SJSA1 (cell line): ENCODE data around the gene RAB41. TPM values are rescaled to one million over a fixed set of nuclear protein-coding genes. Genes with fewer than 3 reads are reported as not detected.
"Not testable (repeated sequence)": the region's sequence is repeated elsewhere in the genome, so short reads cannot be mapped to it uniquely, and the experiment has no call there.

Experiments used
- DNase-seq, 2 experiments: peaks; one replicate each; pipeline ENCODE4 v3.0.0-alpha.2; 2015 to 2020; ENCODE audit warnings: low spot score in 2 of 2, low read depth in 1 of 2
- H3K27ac ChIP-seq: fragments of 250-450 bp; sonication (Bioruptor Pico); 2 replicates; pipeline ENCODE4 v1.5.1; 2020; ENCODE audit warnings: mild to moderate bottlenecking, moderate library complexity
- H3K27me3 ChIP-seq: fragments of 250-450 bp; sonication (Bioruptor Pico); replicated peaks from 2 replicates; pipeline ENCODE4 v1.5.1; 2020; ENCODE audit warnings: mild to moderate bottlenecking, moderate library complexity
- H3K36me3 ChIP-seq: fragments of 250-450 bp; sonication (Bioruptor Pico); 2 replicates; pipeline ENCODE4 v1.5.1; 2020; ENCODE audit warnings: mild to moderate bottlenecking
- H3K4me1 ChIP-seq: fragments of 250-450 bp; sonication (Bioruptor Pico); replicated peaks from 2 replicates; pipeline ENCODE4 v1.6.1; 2021; ENCODE audit warnings: mild to moderate bottlenecking
- H3K4me3 ChIP-seq: fragments of 250-450 bp; sonication (Bioruptor Pico); 2 replicates; pipeline ENCODE4 v1.5.1; 2020; ENCODE audit warnings: mild to moderate bottlenecking
- H3K9me3 ChIP-seq: fragments of 250-450 bp; sonication (Bioruptor Pico); replicated peaks from 2 replicates; pipeline ENCODE4 v1.5.1; 2020; ENCODE audit warnings: mild to moderate bottlenecking
- total RNA-seq: library from RNA; depleted of rRNA; stranded (reverse); fragments of >200 nt; shearing (Covaris generic); gene quantifications from 2 replicates; pipeline ENCODE4 v1.2.3, GENCODE V29; 2014; rRNA removed

RAB41 gene
- total RNA-seq, 1 experiment from 2014 or later: not detected

GRCh38 chrX:70323628-70324027 is 41.7 kb downstream of the RAB41 start:
- not testable (repeated sequence) for DNase-seq, H3K27ac ChIP-seq, H3K4me1 ChIP-seq, H3K4me3 ChIP-seq, H3K27me3 ChIP-seq, H3K9me3 ChIP-seq
- peaks cover 15% of the 10 kb centered on the region for H3K36me3 ChIP-seq

- no peak overlapping the region for H3K4me3 ChIP-seq
- H3K9me3 ChIP-seq: no peaks in the 10 kb centered on the region
- H3K36me3 ChIP-seq: peaks cover 21% of the 10 kb centered on the region
- no peaks in the 10 kb centered on the region for H3K27me3 ChIP-seq
- no peak for DNase-seq
- no peaks in the 10 kb centered on the region for H3K4me1 ChIP-seq
- H3K27ac ChIP-seq: no peak overlapping the region
Measured at GRCh38 chrX:70324326-70324725, 42.4 kb downstream of the RAB41 start.

DNA sequence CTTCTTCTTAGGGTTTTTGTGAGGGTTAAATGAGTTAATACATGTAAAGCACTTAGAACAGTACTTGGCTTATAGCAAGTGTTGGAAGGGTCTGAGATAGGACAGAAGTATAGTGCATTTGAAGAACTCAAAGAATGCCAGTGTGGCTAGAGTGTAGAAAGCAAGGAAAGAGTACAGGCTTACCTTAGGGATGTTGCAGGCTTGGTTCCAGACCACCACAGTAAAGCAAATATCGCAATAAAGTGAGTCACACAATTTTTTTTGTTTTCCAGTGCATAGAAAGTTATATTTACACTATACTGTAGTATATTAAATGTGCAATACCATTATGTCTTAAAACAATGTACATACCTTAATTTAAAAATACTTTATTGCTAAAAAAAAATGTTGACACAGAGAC is 49.2 kb downstream of the RAB41 start:
- no peak overlapping the region for H3K4me3 ChIP-seq
- H3K27ac ChIP-seq: no peak overlapping the region
- no peaks in the 10 kb centered on the region for H3K27me3 ChIP-seq
- DNase-seq: no peak
- H3K9me3 ChIP-seq: no peaks in the 10 kb centered on the region
- H3K4me1 ChIP-seq: no peaks in the 10 kb centered on the region
- peaks cover 63% of the 10 kb centered on the region for H3K36me3 ChIP-seq

- Histone ChIP-seq H3K9me3 (no peaks in the 10 kb centered on the region), H3K27me3 (no peaks in the 10 kb centered on the region), H3K36me3 (peaks cover 64% of the 10 kb centered on the region), H3K27ac (no peak overlapping the region), H3K4me1 (no peaks in the 10 kb centered on the region), H3K4me3 (no peak overlapping the region)
- no peak for DNase-seq
Measured at GRCh38 chrX:70332600-70332999, 50.6 kb downstream of the RAB41 start.

Other genes with a start within 250 kb of the RAB41 start
- not detected in 2 replicates for gene AWAT2, start 232.2 kb upstream of the RAB41 start, total RNA-seq
- gene OTUD6A, start 219.7 kb upstream of the RAB41 start, total RNA-seq: not detected in 2 replicates
- 42.1 and 45.4 TPM in 2 replicates for gene IGBP1, start 148.7 kb upstream of the RAB41 start, total RNA-seq
- not detected in 2 replicates for gene DGAT2L6, start 104.7 kb upstream of the RAB41 start, total RNA-seq
- not detected in 2 replicates for gene AWAT1, start 47.5 kb upstream of the RAB41 start, total RNA-seq
- gene P2RY4, start 22.0 kb upstream of the RAB41 start, total RNA-seq: not detected in 2 replicates
- not detected in 2 replicates for gene ARR3, start 13.8 kb upstream of the RAB41 start, total RNA-seq
- gene PDZD11, start 7.8 kb downstream of the RAB41 start, total RNA-seq: 70.9 and 85.6 TPM in 2 replicates
- gene KIF4A, start 7.9 kb downstream of the RAB41 start, total RNA-seq: 56.3 and 66.2 TPM in 2 replicates
- 0.05 TPM in 1 of 2 replicates, not detected in the other for gene GDPD2, start 141.1 kb downstream of the RAB41 start, total RNA-seq
- gene DLG3, start 162.7 kb downstream of the RAB41 start, total RNA-seq: 16.6 and 19.4 TPM in 2 replicates